Osteocyte (in vitro differentiated cells): Measurements from ENCODE around the gene PCCA. TPM values are rescaled to one million over a fixed set of nuclear protein-coding genes. Genes with fewer than 3 reads are reported as not detected.

Experiments used
- DNase-seq: peaks from one replicate; pipeline ENCODE4 v3.0.0; 2021; ENCODE audit warnings: mixed read lengths; ENCODE audit not compliant: unreplicated experiment; ENCODE audit errors: extremely low spot score
- H3K27ac Mint-ChIP-seq: one replicate; pipeline ENCODE4 v1.8.0; 2021; ENCODE audit warnings: mild to moderate bottlenecking, mixed read lengths; ENCODE audit not compliant: unreplicated experiment
- H3K27me3 Mint-ChIP-seq: one replicate; pipeline ENCODE4 v1.8.0; 2021; ENCODE audit warnings: mixed read lengths; ENCODE audit not compliant: unreplicated experiment
- H3K36me3 Mint-ChIP-seq: one replicate; pipeline ENCODE4 v1.8.0; 2021; ENCODE audit warnings: mixed read lengths; ENCODE audit not compliant: unreplicated experiment
- H3K4me1 Mint-ChIP-seq: one replicate; pipeline ENCODE4 v1.8.0; 2021; ENCODE audit warnings: mixed read lengths; ENCODE audit not compliant: unreplicated experiment
- H3K4me3 Mint-ChIP-seq: one replicate; pipeline ENCODE4 v1.8.0; 2021; ENCODE audit warnings: mild to moderate bottlenecking, moderate library complexity, mixed read lengths; ENCODE audit not compliant: unreplicated experiment
- H3K9me3 Mint-ChIP-seq: one replicate; pipeline ENCODE4 v1.8.0; 2021; ENCODE audit warnings: mixed read lengths; ENCODE audit not compliant: unreplicated experiment
- CTCF ChIP-seq: fragments of 200-600 bp; sonication (generic); IDR thresholded peaks from 2 replicates; pipeline ENCODE4 v1.5.0; 2021; ENCODE audit warnings: antibody characterized with exemption, mild to moderate bottlenecking, moderate library complexity
- total RNA-seq: library from RNA; stranded (reverse); gene quantifications from 2 replicates; pipeline ENCODE4 v1.2.1, GENCODE V29; 2021

PCCA gene
- total RNA-seq, 1 donor from 2014 or later: 33.7 TPM

- Mint-ChIP-seq H3K4me1 (no peaks in the 10 kb centered on the region), H3K27ac (no peak overlapping the region), H3K9me3 (peaks cover 13% of the 10 kb centered on the region), H3K4me3 (no peak overlapping the region), H3K27me3 (no peaks in the 10 kb centered on the region), H3K36me3 (peaks cover 40% of the 10 kb centered on the region)
- no peak for TF ChIP-seq CTCF
- DNase-seq: no peak
Observed at GRCh38 chr13:100254002-100254401, 165.1 kb downstream of the PCCA start.

GRCh38 chr13:100262404-100262803, 173.5 kb downstream of the PCCA start:
- Mint-ChIP-seq H3K4me3 (no peak overlapping the region), H3K27ac (no peak overlapping the region), H3K27me3 (no peaks in the 10 kb centered on the region), H3K4me1 (peaks cover 3% of the 10 kb centered on the region), H3K9me3 (no peaks in the 10 kb centered on the region), H3K36me3 (peaks cover 18% of the 10 kb centered on the region)
- TF ChIP-seq CTCF: no peak
- no peak for DNase-seq

- peaks cover 9% of the 10 kb centered on the region for H3K4me1 Mint-ChIP-seq
- TF ChIP-seq CTCF: no peak
- no peak for DNase-seq
- no peaks in the 10 kb centered on the region for H3K27me3 Mint-ChIP-seq
- H3K9me3 Mint-ChIP-seq: no peaks in the 10 kb centered on the region
- H3K4me3 Mint-ChIP-seq: no peak overlapping the region
- H3K36me3 Mint-ChIP-seq: peaks cover 14% of the 10 kb centered on the region
- H3K27ac Mint-ChIP-seq: no peak overlapping the region
Observed at GRCh38 chr13:100266026-100266425, 177.1 kb downstream of the PCCA start.

- DNase-seq: no peak
- Mint-ChIP-seq H3K4me3 (no peak overlapping the region), H3K9me3 (no peaks in the 10 kb centered on the region), H3K4me1 (peaks cover 9% of the 10 kb centered on the region), H3K36me3 (peaks cover 28% of the 10 kb centered on the region), H3K27ac (peak overlapping the region; percentile 70), H3K27me3 (no peaks in the 10 kb centered on the region)
- TF ChIP-seq CTCF: no peak
Observed at GRCh38 chr13:100269837-100270236, 180.9 kb downstream of the PCCA start.

- H3K36me3 Mint-ChIP-seq: peaks cover 36% of the 10 kb centered on the region
- no peak for DNase-seq
- H3K4me1 Mint-ChIP-seq: peaks cover 26% of the 10 kb centered on the region
- H3K4me3 Mint-ChIP-seq: no peak overlapping the region
- H3K9me3 Mint-ChIP-seq: no peaks in the 10 kb centered on the region
- H3K27me3 Mint-ChIP-seq: no peaks in the 10 kb centered on the region
- TF ChIP-seq CTCF: no peak
- no peak overlapping the region for H3K27ac Mint-ChIP-seq
Observed at GRCh38 chr13:100273138-100273537, 184.2 kb downstream of the PCCA start.
